ENCODE data around the gene IKZF2. TPM values are rescaled to one million over a fixed set of nuclear protein-coding genes. Genes with fewer than 3 reads are reported as not detected.

IKZF2 gene
- total RNA-seq, 4 donors from 2014 or later: 14.5 to 33.3 (median 15.7) TPM

- no peak for TF ChIP-seq CTCF (IDR thresholded peaks at IDR 0.05; ENCODE audit: low read depth)
These were observed 132.0 kb downstream of the IKZF2 start for GRCh38 chr2:213019368-213019767.

- TF ChIP-seq CTCF (IDR thresholded peaks at IDR 0.05; ENCODE audit: low read depth): no peak
These were observed 133.0 kb downstream of the IKZF2 start for GRCh38 chr2:213018340-213018901.

GRCh38 chr2:213017404-213017803 lies 134.0 kb downstream of the IKZF2 start:
- TF ChIP-seq CTCF (IDR thresholded peaks at IDR 0.05; ENCODE audit: low read depth): no peak

GRCh38 chr2:213016984-213017351 lies 134.4 kb downstream of the IKZF2 start:
- no peak for TF ChIP-seq CTCF (IDR thresholded peaks at IDR 0.05; ENCODE audit: low read depth)

GRCh38 chr2:213016166-213016983 lies 135.0 kb downstream of the IKZF2 start:
- TF ChIP-seq CTCF (IDR thresholded peaks at IDR 0.05; ENCODE audit: low read depth): no peak

GRCh38 chr2:213015387-213016165 lies 135.8 kb downstream of the IKZF2 start:
- TF ChIP-seq CTCF (IDR thresholded peaks at IDR 0.05; ENCODE audit: low read depth): no peak

- TF ChIP-seq CTCF (IDR thresholded peaks at IDR 0.05; ENCODE audit: low read depth): no peak
These were observed 137.4 kb downstream of the IKZF2 start for GRCh38 chr2:213013979-213014378.
